ENCODE measurements around the gene UTP15.

- TF ChIP-seq CTCF (IDR thresholded peaks at IDR 0.05) = no peak
- TF ChIP-seq POLR2A (IDR thresholded peaks at IDR 0.05) = no peak
These were observed 58.4 kb downstream of the UTP15 start for GRCh38 chr5:73623901-73624404.

Measured in esophagus squamous epithelium (tissue), 4 donors.